ENCODE data around the gene STPG4.

Gene STPG4

GRCh38 chr2:47054868-47055267 lies 100.2 kb downstream of the STPG4 start:
- DNase-seq (ENCODE audit: low read depth), result no peak

- DNase-seq (ENCODE audit: low read depth), result peak; percentile 50
These were observed 101.0 kb downstream of the STPG4 start for GRCh38 chr2:47054036-47054555.

- no peak for DNase-seq (ENCODE audit: low read depth)
These were observed 102.3 kb downstream of the STPG4 start for GRCh38 chr2:47052847-47053246.

GRCh38 chr2:47051562-47051961 lies 103.5 kb downstream of the STPG4 start:
- DNase-seq (ENCODE audit: low read depth), result no peak

- no peak for DNase-seq (ENCODE audit: low read depth)
These were observed 104.3 kb downstream of the STPG4 start for GRCh38 chr2:47050762-47051161.

GRCh38 chr2:47050021-47050760 lies 104.9 kb downstream of the STPG4 start:
- DNase-seq (ENCODE audit: low read depth), result no peak

- no peak for DNase-seq (ENCODE audit: low read depth)
These were observed 105.6 kb downstream of the STPG4 start for GRCh38 chr2:47049502-47049901.

- no peak for DNase-seq (ENCODE audit: low read depth)
These were observed 106.2 kb downstream of the STPG4 start for GRCh38 chr2:47048801-47049480.

- no peak for DNase-seq (ENCODE audit: low read depth)
These were observed 108.8 kb downstream of the STPG4 start for GRCh38 chr2:47046271-47046670.

GRCh38 chr2:47043891-47044239 lies 111.2 kb downstream of the STPG4 start:
- no peak for DNase-seq (ENCODE audit: low read depth)

GRCh38 chr2:47043142-47043890 lies 111.8 kb downstream of the STPG4 start:
- peak; percentile 97 for DNase-seq (ENCODE audit: low read depth)

GRCh38 chr2:47041891-47042684 lies 113.0 kb downstream of the STPG4 start:
- DNase-seq (ENCODE audit: low read depth), result peak; percentile 39

- peak; percentile 20 for DNase-seq (ENCODE audit: low read depth)
These were observed 114.0 kb downstream of the STPG4 start for GRCh38 chr2:47041063-47041462.

GRCh38 chr2:47040651-47041050 lies 114.5 kb downstream of the STPG4 start:
- no peak for DNase-seq (ENCODE audit: low read depth)

- no peak for DNase-seq (ENCODE audit: low read depth)
These were observed 115.1 kb downstream of the STPG4 start for GRCh38 chr2:47039913-47040562.

- peak; percentile 20 for DNase-seq (ENCODE audit: low read depth)
These were observed 115.6 kb downstream of the STPG4 start for GRCh38 chr2:47039489-47039870.

GRCh38 chr2:47038656-47039488 lies 116.2 kb downstream of the STPG4 start:
- no peak for DNase-seq (ENCODE audit: low read depth)

- no peak for DNase-seq (ENCODE audit: low read depth)
These were observed 117.4 kb downstream of the STPG4 start for GRCh38 chr2:47037678-47038077.

Data from EH (cell line).